Transverse colon (tissue), 3 donors: ENCODE results near the gene FGFBP1.

Source experiments
- EP300 ChIP-seq: sonication (generic); formaldehyde crosslinking; IDR thresholded peaks from one replicate; pipeline ENCODE4 v1.6.1; 2017; ENCODE audit warnings: antibody characterized with exemption, low read depth
- TF ChIP-seq, protein P1 (sequence below), 5 experiments: fragments of 200-600 bp in 3 of 5; fragments of 450-650 bp in 2 of 5; sonication (generic) in 3 of 5; IDR thresholded peaks; 1 replicate in 2 of 5; 2 replicates in 3 of 5; pipeline ENCODE4 v1.5.1; 2016 to 2017; ENCODE audit warnings: antibody characterized with exemption in 5 of 5, inconsistent platforms in 3 of 5, mild to moderate bottlenecking in 2 of 5, moderate library complexity in 1 of 5

DNA sequence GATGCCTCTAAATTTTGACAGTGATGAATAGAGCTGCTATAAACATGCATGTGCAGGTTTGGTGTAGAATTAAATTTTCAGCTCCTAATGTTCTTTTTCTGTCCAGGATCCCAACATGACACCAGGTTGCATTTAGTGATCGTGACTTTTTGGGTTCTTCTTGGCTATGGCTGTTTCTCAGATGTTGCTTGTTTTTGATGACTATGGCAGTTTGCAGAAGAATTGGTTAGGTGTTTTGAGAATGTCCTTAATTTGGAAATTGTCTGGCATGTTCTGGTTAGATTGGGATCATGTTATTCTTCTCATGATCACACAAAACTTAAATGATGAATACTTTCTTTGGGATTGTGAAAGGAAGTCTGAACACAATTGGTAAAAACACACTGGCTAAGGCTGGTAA is 3.7 kb upstream of the FGFBP1 start:
- TF ChIP-seq, protein P1, sequence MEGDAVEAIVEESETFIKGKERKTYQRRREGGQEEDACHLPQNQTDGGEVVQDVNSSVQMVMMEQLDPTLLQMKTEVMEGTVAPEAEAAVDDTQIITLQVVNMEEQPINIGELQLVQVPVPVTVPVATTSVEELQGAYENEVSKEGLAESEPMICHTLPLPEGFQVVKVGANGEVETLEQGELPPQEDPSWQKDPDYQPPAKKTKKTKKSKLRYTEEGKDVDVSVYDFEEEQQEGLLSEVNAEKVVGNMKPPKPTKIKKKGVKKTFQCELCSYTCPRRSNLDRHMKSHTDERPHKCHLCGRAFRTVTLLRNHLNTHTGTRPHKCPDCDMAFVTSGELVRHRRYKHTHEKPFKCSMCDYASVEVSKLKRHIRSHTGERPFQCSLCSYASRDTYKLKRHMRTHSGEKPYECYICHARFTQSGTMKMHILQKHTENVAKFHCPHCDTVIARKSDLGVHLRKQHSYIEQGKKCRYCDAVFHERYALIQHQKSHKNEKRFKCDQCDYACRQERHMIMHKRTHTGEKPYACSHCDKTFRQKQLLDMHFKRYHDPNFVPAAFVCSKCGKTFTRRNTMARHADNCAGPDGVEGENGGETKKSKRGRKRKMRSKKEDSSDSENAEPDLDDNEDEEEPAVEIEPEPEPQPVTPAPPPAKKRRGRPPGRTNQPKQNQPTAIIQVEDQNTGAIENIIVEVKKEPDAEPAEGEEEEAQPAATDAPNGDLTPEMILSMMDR (IDR thresholded peaks at IDR 0.05) = no peak
- TF ChIP-seq EP300 = no peak
